Measurements from ENCODE around the gene CHRNA4.

DNA sequence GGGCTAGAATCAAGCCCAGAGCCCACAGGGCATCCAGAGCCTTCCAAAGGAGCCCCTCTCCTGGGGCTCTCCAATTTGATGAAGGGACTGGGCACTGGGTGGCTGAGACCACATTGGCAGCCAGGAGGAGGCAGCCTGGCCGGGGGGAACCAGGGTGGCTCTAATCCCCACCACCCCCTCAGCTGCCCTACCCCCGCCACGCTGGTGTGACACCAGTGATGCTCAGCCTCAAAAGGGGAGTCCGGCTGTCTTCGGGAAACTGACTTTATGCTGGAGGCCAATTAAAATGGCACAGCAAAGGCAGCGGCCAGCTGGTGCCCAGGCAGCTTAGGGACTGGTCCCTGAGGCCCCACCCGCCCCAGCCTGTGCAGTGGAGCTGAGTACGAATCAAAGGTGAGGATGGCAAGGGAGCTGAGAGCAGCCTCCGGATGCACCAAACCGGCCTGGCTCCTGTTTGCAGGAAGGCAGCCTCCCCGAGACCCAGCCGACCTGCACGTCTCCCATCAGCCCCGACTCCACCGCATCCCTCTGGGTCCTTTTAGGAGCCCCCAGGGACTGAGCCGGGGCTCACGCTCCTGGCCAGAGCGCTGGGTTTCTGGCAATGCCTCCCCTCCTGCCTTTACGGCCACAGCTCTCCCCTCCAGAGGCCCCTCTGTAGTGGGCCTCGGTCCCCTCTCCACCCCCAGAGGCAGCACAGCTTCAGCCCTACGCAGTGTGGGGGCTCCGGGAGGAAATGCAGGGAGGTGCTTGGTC, 28.5 kb downstream of the CHRNA4 start:
- TF ChIP-seq CTCF (IDR thresholded peaks at IDR 0.05) (no peak), EP300 (IDR thresholded peaks at IDR 0.05; ENCODE audit: low read depth) (no peak), POLR2A (IDR thresholded peaks at IDR 0.05) (no peak)
